NCI-H82 (cell line): ENCODE data around the gene SYTL5.

Experiments
- DNase-seq: peaks from one replicate; lab custom pipeline; 2025; lab: John Stamatoyannopoulos, UW

Gene SYTL5

DNA sequence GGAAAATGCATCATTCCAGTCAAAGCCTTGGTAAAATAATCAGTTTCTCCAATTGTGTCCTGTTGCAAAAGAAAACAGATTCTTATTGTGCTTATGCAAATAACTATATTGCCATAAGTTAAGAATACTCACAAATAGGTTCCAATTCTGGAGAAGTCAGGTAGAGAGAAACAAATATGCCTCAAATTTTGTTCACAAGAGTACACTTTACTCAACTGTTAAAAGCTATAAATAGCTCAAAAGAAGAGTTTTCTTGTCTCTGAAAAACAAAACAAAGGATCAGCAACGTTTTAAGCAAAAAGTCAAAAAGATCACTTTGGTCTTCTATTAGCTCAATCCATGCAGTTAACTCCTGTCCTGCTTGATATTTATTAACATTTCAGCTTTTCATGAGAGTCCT, 21.9 kb downstream of the SYTL5 start:
- no peak for DNase-seq

DNA sequence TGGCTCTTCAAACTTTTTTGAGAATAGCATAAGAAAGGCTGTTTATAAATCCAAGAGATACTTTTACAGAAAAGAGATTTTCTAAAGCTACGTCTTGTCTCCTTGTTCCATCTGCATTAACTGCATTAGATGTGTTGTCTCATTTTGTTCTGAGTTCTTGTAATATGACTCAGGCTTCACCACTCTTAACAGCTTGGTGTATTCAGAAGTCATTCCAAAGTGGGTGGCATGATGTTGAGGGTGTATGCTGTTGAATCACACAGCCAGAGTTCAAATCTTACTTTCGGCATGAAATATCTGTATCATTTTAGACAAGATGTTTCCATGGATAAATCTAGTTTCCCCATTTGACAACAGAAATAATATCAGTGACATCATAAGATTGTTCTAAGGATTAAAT, 30.1 kb downstream of the SYTL5 start:
- DNase-seq, result no peak

DNA sequence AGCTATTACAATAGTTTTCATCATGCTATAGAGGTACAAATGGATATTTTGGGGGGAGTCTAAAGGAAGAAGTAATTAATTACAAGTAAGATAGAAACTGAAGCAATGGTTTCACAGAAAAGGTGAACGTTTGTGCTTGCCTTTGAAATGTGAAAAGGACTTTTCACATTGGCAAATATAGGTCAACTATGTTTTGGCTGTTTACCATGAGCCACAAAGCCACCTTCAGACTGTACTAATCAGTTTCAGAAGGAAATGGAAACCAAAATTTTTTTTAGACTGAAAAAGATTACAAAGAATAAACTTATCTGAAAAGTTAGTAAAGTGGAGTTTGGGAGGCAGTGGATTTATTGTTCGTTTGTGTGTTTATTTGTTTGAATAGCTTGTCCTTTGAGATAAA, 32.1 kb downstream of the SYTL5 start:
- DNase-seq, result no peak

DNA sequence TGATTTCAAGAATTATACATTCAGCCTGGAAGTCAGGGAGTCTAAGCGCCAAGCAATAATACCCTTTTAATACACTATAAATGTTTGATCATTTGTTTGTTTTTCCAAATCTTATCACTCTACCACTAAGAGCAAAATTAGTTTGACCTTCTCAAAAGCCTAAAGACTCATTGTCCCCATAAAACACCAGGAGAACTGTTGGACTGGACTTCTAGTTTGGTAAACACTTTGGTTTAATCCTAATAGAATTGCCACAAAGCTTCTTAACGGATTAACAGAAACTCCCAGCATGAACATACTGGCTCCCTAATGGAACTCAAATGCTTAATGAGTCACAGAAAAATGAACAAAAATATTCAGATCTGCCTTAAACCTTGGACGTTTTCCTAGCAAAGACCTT, 34.9 kb downstream of the SYTL5 start:
- peak; percentile 89 for DNase-seq

DNA sequence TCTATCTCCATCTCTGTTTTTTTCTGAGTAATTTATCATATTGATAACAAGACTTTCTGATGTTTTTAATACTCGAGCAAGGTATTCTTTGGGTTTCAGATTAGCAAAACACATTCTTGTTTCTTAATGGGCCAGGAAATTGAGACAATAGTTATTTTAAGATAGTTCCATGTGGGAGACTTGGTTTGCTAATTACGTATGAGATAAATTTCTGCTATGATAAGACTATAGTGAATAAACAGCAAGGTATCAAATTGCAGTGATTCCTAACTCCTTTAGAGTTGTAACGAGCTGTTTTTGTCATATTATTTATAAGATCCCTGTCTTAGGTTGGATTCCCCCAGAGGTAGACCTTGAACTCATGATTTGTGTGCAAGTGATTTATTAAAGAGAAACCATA, 38.3 kb downstream of the SYTL5 start:
- no peak for DNase-seq

DNA sequence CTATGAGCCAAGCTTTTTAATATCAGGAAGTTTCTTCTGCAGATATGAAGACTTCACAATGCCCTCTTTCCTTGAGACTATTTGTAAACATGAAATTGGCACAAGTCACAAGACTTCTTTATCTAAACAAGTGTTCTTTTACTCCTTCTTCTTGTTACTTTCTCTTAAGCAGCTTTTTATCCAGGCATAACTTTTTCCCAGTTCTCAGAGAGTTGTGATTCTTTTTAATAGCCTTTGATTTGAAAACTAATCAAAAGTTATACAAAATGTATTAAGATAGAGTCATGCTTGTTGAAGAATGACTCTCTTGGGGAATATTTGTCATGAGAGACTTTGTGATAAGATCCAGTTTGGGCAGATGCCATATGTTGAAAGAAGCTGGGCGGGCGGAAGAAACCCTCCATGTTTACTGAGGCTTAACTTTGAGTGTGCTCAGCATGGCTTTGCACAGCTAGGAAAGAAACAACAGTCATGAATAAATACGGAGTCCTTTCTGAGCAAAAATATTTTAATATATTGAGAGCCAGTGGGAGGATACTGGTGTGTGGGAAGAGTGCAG, 39.3 kb downstream of the SYTL5 start:
- DNase-seq, result peak; percentile 34

DNA sequence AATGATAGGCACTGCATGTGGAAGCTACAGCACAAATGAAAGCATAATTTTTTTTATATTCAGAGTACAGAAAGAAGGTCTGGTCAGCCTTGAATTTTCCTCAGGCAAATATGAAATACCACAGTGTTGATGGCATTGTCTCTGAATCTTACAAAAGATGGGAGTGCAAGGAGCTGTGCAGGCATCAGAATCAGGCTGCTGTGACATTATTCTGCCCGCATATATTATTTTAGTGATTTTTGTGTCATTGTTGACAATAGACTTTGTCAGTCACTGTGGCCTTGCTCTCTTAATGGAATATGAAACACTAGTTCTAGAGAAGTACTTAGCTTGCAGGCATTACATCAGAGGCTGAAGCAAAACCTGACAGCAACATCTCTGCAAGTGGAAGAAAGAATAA, 42.5 kb downstream of the SYTL5 start:
- DNase-seq, result no peak

DNA sequence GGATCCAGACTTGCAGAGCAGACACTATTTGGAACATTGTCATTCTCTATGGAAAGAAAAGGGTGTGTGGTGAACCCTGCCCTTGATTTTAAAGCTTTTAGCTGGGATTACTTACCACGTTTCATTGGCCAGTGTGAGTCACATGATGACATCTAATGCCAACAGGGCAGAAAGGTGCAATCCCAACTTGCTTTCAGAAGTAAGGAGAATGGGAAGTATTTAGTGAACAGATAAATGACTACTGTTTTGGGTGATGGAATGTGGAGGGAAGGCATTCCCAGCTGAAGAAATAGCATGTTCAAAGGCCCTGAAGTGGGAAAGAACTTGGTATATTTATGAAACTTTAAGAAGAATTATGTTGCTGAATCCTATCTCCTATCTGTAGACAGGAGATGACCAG, 44.5 kb downstream of the SYTL5 start:
- no peak for DNase-seq

DNA sequence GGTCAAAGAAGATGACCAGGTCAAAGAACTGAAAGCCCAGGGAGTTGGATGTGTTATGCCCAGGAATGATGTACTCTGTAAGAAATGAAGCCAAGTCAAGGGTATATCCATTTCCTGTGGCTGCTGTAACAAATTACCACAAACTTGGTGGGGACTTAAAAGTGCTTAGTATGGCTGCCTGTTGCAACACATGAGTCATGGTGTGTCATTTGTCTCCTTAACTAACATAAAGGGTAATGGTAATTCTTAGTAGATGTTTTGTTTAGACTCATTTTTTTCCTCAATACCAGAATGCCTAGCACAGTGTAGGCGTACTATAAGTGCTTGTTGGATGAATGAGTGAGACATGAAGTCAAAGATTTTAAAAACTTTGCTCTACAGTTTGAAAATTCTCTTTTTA, 45.7 kb downstream of the SYTL5 start:
- DNase-seq, result no peak

DNA sequence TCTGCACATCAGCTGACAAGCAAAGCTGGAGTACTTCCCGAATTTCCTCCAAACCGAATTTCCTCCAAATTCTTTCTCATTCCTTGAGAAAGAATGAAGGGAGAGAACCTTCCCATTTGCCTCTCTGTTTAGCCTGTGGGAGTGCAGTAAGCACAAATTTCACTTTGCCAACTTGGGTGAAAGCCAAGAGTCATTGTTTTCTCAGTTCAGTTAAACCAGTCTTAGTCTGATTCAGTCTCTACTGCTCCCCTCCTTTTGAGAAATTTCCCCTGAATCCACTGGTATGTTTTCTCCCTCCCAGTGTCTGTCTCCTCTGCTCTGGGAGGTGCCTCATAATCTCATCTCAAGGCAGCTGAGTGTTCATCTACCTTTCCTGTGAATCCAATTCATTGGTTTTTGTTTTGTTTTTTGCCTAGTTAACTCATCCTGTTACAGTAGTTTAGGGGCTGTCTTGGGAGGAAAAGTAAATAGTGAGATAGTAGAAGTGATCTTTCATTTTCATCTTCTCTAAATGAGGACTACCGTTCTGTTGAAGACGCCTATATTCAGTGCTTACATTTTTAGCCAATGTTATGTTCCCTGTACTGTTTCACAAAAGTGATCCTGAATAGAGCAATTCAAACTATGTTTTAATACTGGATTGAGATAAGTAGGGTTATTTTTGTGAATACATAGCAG, 49.0 kb downstream of the SYTL5 start:
- no peak for DNase-seq

DNA sequence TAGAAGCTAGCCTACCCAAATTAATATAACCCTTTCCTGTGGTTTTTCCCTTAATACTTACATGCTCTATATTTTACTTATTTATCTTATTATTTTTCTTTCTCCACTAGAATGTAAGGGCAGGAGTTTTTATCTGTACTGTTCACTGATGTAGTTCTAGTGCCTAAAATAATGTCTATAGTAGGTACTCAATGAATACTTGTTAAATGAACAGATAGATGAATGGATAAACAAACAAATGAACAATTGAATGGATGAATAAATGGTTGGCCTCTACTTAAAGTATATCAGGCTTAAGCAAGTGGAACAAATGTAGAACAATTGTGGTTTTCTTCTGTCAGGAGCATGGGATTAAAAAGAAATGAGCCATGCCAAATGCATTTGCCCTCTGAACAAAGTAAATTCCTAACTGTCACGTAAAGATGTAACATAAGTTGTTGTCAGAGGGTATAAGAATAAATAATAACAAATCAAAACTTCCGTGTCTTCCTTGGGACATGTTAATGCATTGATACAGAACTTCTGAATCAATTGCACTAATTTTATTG, 54.1 kb downstream of the SYTL5 start:
- no peak for DNase-seq

DNA sequence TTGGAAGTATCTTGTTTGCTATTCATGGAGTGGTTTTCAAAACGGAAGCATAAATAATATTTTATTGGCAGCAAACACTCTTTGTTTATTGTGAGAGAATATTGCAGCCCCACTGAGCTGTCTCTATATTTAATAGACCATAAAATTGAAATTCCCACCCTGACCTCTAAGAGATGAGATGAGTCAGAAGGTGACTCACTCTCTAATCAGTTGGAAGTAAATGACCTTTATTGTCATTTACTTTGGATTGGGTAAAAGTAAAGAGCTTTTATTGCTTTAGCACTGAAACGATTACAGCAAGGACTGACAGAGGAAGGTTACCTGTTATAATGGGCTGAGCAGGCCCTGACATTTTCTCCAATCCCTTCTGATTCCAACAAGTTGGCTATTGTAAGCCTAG, 55.0 kb downstream of the SYTL5 start:
- DNase-seq, result no peak

DNA sequence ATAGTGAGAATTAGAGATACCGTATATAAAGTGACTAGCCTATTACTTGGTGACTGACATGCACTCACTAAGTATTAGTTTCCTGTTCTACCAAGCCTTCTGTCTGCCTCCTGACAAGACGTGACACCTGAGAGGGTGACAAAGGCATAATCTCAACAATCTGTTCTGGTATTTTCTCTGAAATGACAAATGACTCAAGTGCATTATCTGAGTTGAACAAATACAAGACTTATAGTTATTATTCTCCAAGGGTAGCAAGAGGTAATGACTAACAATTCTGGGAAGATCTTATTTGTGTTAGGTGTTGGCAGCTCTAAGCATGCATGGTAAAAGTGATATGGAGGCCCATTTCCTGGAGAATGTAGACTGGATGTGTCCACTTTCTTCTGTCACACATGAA, 60.6 kb downstream of the SYTL5 start:
- DNase-seq, result peak; percentile 0

DNA sequence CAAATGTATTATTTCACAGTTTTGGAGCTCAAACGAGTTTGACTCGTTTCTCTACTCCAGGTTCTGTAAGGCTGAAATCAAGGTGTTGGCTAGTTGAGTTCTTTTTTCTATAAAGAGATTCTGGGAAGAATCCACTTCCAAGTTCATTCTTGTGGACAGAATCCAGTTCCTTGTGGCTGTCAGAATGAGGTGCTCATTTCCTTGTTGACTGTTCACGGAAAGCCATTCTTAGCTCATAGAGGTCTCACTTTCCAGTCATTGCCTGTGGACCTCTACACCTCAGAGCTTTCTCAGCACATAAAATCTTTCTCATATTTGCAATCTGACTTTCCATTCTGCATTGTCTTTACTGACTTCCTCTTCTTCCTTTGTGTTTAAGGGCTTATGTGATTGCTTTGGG, 62.9 kb downstream of the SYTL5 start:
- no peak for DNase-seq

DNA sequence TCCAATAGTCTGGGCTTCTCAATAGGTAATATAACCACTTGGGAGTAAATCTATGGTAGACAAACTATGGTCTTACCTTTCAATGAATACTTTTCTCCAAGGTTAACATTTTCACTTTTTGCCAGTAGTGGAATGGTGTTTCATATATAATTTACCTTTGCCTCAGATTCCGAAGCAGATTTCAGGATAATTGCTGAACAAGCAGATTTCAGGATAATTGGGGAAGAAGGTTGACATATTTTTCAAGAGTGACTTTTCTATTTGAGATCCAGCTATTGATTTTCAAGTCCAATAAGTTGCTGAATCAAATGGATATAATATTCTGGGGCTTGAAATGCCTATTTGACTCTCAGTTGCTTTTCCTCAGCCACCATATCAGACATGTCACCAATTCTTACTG, 63.6 kb downstream of the SYTL5 start:
- no peak for DNase-seq

DNA sequence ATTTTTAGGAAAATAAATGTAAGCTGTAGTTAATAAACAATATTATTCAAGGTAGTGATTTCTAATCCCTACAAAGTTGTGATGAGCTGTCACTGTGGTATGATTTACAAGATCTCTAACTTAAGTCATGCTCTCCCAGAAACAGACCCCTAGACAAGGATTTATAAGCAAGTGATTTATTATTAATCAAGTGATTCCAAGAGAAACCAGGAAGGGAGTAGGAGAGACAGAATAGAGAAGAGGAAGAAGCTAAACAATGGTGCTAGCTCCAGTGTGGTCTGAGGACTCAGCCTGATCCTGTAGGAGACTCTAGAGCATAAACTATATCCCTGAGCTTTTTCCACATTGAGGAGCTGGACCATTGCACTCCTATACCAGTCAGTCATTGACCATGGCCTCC, 73.1 kb downstream of the SYTL5 start:
- no peak for DNase-seq

DNA sequence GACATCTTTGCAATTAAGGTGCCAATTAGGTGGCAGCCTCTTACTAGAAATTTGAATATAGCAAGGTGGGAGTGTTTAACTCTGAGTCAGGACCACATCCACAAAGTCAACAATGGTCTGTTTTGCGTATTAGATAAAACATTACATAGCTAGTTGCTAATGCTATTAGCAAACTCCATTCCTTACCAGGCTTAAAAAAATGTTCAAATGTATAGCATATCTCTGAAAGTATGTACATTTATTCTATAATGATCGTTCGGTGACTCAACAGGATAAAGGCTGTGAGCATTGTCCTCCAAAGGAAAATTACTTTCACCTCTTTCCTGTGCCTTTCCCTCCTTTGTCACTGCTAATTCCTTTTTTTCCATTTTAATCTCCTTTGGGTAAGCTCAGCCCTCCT, 74.5 kb downstream of the SYTL5 start:
- DNase-seq, result peak; percentile 52

DNA sequence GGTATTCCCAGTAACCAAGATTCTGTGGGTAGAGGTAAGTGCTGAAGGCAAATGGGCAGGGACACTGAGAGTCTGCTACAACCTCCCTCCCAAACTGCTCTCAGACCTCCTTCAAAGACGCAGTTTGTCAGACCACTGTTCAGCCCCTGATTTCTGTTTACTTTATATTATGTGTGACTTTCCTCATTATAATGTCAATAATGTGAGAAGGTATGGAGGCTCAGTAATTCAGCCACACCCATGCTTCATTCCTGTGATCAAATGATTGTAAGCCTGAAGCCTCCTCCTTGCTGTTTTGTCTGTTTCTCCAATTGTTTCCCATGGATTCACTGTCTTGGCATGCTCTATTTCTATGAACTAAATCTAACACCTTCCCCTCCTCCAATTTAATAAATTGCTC, 75.6 kb downstream of the SYTL5 start:
- DNase-seq, result no peak

DNA sequence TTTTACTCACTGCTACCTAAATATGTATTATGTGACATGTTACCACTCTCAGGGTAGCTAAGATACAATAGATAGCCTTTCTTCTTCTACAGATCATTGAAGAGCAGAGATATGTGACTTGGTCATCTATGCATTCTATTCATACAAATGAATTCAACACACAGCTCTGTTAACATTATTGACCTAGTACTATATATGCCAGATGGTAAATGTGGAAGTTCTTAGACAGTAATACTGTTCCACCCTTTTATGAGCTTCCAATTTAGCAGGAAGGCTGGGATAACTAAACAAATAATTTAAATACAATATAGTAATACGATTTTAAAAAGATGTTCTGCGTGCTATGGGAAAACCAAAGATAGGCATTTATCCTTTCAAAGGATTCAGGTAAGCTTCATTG, 76.0 kb downstream of the SYTL5 start:
- no peak for DNase-seq

DNA sequence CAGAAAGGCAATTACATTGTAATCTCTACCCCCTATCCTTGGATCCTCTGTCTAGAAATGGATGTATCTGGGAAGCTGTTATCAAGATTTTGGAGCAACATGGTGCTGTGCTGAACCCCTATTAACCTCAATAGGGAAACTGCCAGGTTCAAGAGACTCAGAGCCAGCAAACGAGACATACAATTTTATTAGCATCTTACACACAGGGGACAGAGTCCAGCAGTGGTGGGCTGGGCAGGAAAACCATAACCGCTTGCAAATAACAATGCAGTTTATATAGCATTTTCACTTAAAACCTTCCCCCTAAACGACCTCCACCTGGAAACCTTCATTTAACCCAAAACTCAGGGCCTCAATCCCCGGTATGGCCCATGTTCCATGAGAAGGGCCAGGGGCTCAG, 79.5 kb downstream of the SYTL5 start:
- no peak for DNase-seq

DNA sequence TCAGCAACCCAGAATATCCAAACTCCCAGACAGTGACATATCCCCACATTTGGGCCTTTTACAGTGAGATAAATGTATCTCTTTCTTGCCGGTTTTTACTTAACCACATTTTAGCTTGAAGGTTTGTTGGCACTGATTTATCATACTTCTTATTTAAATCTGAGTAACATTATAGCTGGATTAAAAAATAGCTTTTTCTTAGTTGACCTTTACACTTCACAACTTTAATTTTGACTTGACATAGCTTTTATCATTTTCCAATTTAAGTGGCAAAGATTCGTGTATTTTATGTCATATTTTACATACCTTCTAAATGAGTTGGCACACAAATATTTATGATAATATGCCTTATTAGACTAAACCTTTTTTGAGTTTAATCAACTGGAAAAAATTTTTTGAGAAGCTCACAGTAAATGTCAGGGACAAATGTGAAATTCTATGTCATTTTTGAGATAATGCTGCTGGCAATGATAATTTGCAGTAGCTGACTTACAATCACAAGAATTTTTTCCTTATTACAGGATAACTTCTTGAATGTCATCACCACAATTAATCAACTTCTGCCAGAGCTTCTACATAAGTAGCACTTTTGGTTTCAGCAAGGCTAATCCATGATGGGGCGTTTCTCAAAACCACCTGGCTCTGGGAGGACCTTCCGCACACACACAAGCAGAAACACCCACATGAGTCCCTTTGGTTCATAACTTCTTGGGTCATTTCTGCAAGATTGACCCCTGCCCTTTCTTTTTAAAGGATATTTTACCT, 80.3 kb downstream of the SYTL5 start:
- DNase-seq, result no peak

DNA sequence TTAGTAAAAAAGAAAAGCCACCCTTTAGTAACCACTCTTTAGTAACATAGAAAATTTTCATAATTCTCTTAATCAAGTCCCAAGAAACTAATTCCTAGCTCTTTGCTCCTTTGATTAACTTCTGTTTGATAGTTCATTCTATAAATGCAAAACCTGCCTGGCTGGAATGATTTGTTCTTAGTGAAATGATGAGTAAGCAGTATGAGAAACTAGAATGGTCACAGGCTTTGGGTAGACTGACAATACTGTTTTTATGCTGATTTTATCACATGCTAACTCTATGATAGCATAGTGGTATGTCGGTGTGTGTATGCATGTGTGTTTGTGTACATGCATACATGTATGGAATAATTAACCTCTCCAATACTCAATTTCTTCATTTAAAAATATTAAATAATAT, 81.2 kb downstream of the SYTL5 start:
- DNase-seq, result no peak
